ENCODE data around the gene PLCG2. TPM values are rescaled to one million over a fixed set of nuclear protein-coding genes. Genes with fewer than 3 reads are reported as not detected.

PLCG2 gene
- total and polyA plus RNA-seq, 2 experiments from 2014 or later: 3.5 to 10.4 TPM

GRCh38 chr16:81792828-81793227, 13.7 kb downstream of the PLCG2 start:
- Histone ChIP-seq H3K36me3 (no peaks in the 10 kb centered on the region), H3K27ac (no peak overlapping the region), H3K9me3 (ENCODE audit: low read depth) (no peaks in the 10 kb centered on the region), H3K27me3 (no peaks in the 10 kb centered on the region), H3K4me1 (ENCODE audit: low read depth) (peaks cover 8% of the 10 kb centered on the region), H3K4me3 (no peak overlapping the region)
- no peak for DNase-seq (ENCODE audit: low read depth in 1 of 2, low spot score in 1 of 2)
- no peak for TF ChIP-seq CTCF (IDR thresholded peaks at IDR 0.05; ENCODE audit: low read depth, low read length)

GRCh38 chr16:81795193-81795592, 16.1 kb downstream of the PLCG2 start:
- Histone ChIP-seq H3K4me1 (ENCODE audit: low read depth) (peaks cover 20% of the 10 kb centered on the region), H3K27ac (no peak overlapping the region), H3K4me3 (no peak overlapping the region), H3K9me3 (ENCODE audit: low read depth) (no peaks in the 10 kb centered on the region), H3K27me3 (no peaks in the 10 kb centered on the region), H3K36me3 (no peaks in the 10 kb centered on the region)
- TF ChIP-seq CTCF (IDR thresholded peaks at IDR 0.05; ENCODE audit: low read depth, low read length): no peak
- no peak for DNase-seq (ENCODE audit: low read depth in 1 of 2, low spot score in 1 of 2)

GRCh38 chr16:81796035-81796434, 16.9 kb downstream of the PLCG2 start:
- H3K27ac ChIP-seq: no peak overlapping the region
- H3K27me3 ChIP-seq: no peaks in the 10 kb centered on the region
- DNase-seq (ENCODE audit: low read depth in 1 of 2, low spot score in 1 of 2): no peak
- H3K9me3 ChIP-seq (ENCODE audit: low read depth): no peaks in the 10 kb centered on the region
- no peaks in the 10 kb centered on the region for H3K36me3 ChIP-seq
- H3K4me1 ChIP-seq (ENCODE audit: low read depth): peaks cover 20% of the 10 kb centered on the region
- H3K4me3 ChIP-seq: no peak overlapping the region
- no peak for TF ChIP-seq CTCF (IDR thresholded peaks at IDR 0.05; ENCODE audit: low read depth, low read length)

GRCh38 chr16:81796583-81797346, 17.7 kb downstream of the PLCG2 start:
- no peak for DNase-seq (ENCODE audit: low read depth in 1 of 2, low spot score in 1 of 2)
- peaks cover 20% of the 10 kb centered on the region for H3K4me1 ChIP-seq (ENCODE audit: low read depth)
- H3K36me3 ChIP-seq: no peaks in the 10 kb centered on the region
- H3K27ac ChIP-seq: no peak overlapping the region
- TF ChIP-seq CTCF (IDR thresholded peaks at IDR 0.05; ENCODE audit: low read depth, low read length): no peak
- no peaks in the 10 kb centered on the region for H3K9me3 ChIP-seq (ENCODE audit: low read depth)
- no peak overlapping the region for H3K4me3 ChIP-seq
- H3K27me3 ChIP-seq: no peaks in the 10 kb centered on the region

GRCh38 chr16:81797443-81797842, 18.4 kb downstream of the PLCG2 start:
- no peak for DNase-seq (ENCODE audit: low read depth in 1 of 2, low spot score in 1 of 2)
- peak overlapping the region; percentile 24 for H3K27ac ChIP-seq
- no peaks in the 10 kb centered on the region for H3K27me3 ChIP-seq
- TF ChIP-seq CTCF (IDR thresholded peaks at IDR 0.05; ENCODE audit: low read depth, low read length): no peak
- H3K4me3 ChIP-seq: no peak overlapping the region
- peaks cover 20% of the 10 kb centered on the region for H3K4me1 ChIP-seq (ENCODE audit: low read depth)
- H3K9me3 ChIP-seq (ENCODE audit: low read depth): no peaks in the 10 kb centered on the region
- no peaks in the 10 kb centered on the region for H3K36me3 ChIP-seq

Data from cardiac muscle cell (in vitro differentiated cells and primary cell).